ENCODE measurements around the gene GCK. TPM values are rescaled to one million over a fixed set of nuclear protein-coding genes. Genes with fewer than 3 reads are reported as not detected.

The GCK gene
- total and polyA plus RNA-seq, 2 donors: 0.24 to 0.30 TPM

DNA sequence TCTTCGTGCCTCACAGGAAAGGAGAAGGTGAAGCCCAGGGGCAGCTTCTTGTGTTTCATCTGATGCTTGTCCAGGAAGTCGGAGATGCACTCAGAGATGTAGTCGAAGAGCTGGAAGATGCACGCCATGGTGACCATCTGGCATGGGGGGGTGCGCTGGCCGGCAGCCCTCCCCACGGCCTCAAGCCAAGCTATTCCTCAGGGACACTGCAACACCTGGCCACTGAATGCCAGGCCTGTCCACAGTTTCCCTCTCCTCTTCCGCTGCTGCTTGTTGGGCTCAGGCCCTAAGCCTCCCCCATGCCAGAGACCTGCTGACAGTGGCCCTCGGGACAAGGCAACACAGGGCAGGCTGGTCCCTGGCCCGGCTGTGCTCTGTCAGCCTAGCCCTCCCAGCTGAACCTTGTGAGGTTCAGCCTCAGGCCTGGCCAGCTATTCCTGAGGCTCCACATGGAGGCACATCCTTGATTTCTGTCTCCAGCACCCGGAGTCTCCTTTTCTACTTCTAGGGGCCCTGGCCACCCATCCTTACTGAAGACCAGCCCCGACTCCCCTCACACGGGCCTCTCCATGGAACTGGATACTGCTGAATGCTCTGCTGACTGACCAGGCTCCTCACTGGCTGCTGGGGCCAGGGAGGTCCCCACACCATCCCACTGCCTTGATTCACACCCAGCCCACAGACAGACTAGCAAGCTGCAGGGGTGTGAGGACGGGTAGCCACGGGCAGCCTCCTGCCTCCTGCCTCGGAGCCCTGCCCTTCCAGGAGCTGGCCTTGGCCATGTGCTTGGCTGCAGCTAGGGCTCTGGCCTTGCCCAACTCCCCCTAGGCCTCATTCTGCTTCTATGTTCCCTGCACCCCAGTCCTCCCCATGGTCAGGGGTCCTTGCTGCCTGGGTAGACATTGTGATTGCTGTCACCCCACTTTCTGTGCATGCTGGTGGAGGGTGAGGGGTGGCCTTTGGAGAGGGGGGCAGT, 38.0 kb downstream of the GCK start:
- 97% methylated on average over 16 of the region's 16 CpGs for WGBS
- peaks cover 0 to 2% of the 10 kb centered on the region in 2 donors for H3K9me3 ChIP-seq (ENCODE audit: control insufficient read depth in 2 of 2, insufficient read depth in 1 of 2, low read length in 1 of 2)
- H3K27me3 ChIP-seq (ENCODE audit: control insufficient read depth in 2 of 2, insufficient read depth in 1 of 2, low read length in 1 of 2): peaks cover under 1 to 27% of the 10 kb centered on the region in 2 donors
- H3K27ac ChIP-seq (ENCODE audit: low read depth in 1 of 2, low read length in 1 of 2): no peak overlapping the region
- no peaks in the 10 kb centered on the region for H3K36me3 ChIP-seq (ENCODE audit: control insufficient read depth in 2 of 2, insufficient read depth in 2 of 2, low read length in 1 of 2)
- H3K4me1 ChIP-seq (ENCODE audit: control insufficient read depth in 2 of 2, insufficient read depth in 2 of 2, low read length in 2 of 2): peaks cover 11 to 27% of the 10 kb centered on the region in 2 donors
- no peak for DNase-seq (ENCODE audit: low read depth in 6 of 9, low spot score in 9 of 9)
- H3K4me3 ChIP-seq (ENCODE audit: low read length in 2 of 2): no peak overlapping the region

DNA sequence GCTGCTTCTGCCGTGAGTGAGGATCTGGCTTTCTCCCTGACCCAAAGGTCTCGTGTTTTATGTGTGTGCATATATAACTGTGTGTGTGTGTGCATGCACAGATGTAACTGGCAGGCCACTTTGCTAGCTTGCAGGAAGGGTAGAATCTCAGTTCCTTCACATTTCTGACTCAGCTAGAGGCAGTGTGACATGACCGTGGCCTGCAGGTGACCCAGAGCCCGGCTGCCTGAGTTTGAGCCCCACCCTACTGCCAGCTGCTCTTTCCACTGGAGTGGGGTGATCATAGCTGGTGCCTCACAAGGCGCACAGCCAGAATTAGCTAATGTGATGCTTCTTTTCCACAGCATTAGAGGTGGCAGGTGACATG, 38.8 kb downstream of the GCK start:
- peak in 1 of 9 donors; percentile 18 for DNase-seq (ENCODE audit: low read depth in 6 of 9, low spot score in 9 of 9)
- Histone ChIP-seq H3K9me3 (ENCODE audit: control insufficient read depth in 2 of 2, insufficient read depth in 1 of 2, low read length in 1 of 2) (peaks cover under 1 to 9% of the 10 kb centered on the region in 2 donors), H3K27ac (ENCODE audit: low read depth in 1 of 2, low read length in 1 of 2) (no peak overlapping the region), H3K36me3 (ENCODE audit: control insufficient read depth in 2 of 2, insufficient read depth in 2 of 2, low read length in 1 of 2) (no peaks in the 10 kb centered on the region), H3K4me3 (ENCODE audit: low read length in 2 of 2) (no peak overlapping the region), H3K4me1 (ENCODE audit: control insufficient read depth in 2 of 2, insufficient read depth in 2 of 2, low read length in 2 of 2) (peaks cover 14 to 34% of the 10 kb centered on the region in 2 donors), H3K27me3 (ENCODE audit: control insufficient read depth in 2 of 2, insufficient read depth in 1 of 2, low read length in 1 of 2) (peaks cover 8 to 36% of the 10 kb centered on the region in 2 donors)
- 54% methylated on average over 5 of the region's 5 CpGs for WGBS

DNA sequence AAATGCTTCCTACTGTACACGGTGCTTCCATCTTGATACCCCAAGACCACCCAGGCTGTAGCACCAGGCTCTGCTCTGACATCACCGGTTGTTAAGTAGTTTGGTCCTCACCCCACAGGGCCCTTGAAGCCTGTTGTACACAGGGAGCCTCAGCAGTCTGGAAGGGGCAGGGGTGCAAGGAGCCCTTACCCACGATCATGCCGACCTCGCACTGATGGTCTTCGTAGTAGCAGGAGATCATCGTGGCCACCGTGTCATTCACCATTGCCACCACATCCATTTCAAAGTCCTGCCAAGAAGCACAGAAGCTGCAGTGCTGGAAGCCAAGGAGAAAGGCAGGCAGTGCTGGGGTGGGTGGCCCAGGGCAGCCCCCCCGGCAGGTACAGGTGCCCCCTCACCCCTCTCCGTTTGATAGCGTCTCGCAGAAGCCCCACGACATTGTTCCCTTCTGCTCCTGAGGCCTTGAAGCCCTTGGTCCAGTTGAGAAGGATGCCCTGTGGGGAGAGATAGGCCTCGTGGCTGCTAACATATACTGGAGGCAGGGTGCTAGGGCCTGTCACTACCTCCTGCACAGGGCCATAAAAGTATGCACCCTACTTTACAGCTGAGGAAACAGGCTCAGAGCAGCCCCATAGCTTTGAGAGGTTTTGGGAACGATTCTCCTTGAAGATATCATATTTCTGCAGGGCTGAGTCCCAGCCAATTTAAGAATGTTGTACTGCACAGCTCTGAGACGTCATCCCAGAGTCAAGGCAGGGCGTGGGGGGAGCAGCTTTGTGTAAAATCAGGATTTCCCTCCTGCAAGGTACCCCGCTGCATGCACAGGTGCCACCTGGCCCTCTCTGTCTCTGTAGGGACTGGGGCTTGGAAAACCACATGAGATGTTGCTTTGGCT, 39.4 kb downstream of the GCK start:
- Histone ChIP-seq H3K9me3 (ENCODE audit: control insufficient read depth in 2 of 2, insufficient read depth in 1 of 2, low read length in 1 of 2) (peaks cover 3 to 10% of the 10 kb centered on the region in 2 donors), H3K36me3 (ENCODE audit: control insufficient read depth in 2 of 2, insufficient read depth in 2 of 2, low read length in 1 of 2) (no peaks in the 10 kb centered on the region), H3K27ac (ENCODE audit: low read depth in 1 of 2, low read length in 1 of 2) (no peak overlapping the region), H3K4me3 (ENCODE audit: low read length in 2 of 2) (no peak overlapping the region), H3K4me1 (ENCODE audit: control insufficient read depth in 2 of 2, insufficient read depth in 2 of 2, low read length in 2 of 2) (peaks cover 14 to 37% of the 10 kb centered on the region in 2 donors), H3K27me3 (ENCODE audit: control insufficient read depth in 2 of 2, insufficient read depth in 1 of 2, low read length in 1 of 2) (peaks cover 12 to 42% of the 10 kb centered on the region in 2 donors)
- WGBS: 92% methylated on average over 18 of the region's 18 CpGs
- peak in 1 of 9 donors; percentile 38 for DNase-seq (ENCODE audit: low read depth in 6 of 9, low spot score in 9 of 9)

DNA sequence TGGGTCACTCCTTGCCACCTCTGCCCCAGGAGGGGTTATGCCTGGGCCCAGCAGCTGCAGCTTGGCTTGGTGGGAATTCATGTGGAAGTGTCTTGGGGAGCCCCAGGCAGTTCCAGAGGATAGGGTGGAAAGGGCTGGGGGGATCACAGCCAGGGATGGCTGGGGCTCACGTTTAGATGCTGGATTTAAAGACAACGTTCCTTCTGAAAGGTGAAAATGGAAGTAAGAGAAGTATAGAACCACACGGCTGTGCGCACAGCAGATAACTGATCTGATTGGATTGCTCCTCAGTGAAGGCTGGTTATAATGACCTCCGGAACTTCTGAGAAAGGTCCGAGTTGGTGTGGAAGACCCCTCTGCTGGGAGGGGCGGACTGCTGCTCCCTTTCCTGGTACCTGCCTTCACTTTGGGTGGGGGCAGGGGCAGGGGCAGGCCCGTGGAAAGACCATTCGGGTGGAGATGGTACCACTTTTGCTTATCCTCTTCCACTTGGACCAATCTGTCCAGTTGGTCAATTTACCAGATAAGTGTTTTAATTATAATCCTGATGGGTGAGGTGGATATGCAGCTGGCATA, 40.2 kb downstream of the GCK start:
- 96% methylated on average over 9 of the region's 9 CpGs for WGBS
- no peak for DNase-seq (ENCODE audit: low read depth in 6 of 9, low spot score in 9 of 9)

DNA sequence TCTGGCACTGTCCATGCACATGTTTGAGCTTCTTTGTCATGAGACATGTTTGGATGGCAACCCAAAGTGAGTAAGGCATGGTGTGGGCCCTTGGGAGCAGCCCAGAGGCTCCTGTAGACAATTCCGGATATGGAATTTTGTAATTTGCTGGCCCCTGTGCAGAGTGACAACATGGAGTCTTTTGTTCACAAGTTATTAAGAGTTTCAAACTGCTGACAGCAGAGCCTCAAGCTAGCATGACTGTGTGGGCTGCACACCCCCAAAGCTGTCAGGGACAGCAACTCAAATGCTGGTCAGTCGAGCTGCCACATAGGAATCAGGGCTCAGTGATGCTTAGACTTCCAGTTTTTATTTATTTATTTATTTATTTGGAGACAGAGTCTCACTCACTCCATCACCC, 41.1 kb downstream of the GCK start:
- no peak for DNase-seq (ENCODE audit: low read depth in 6 of 9, low spot score in 9 of 9)
- 94% methylated on average over 2 of the region's 2 CpGs for WGBS
- peaks cover 14 to 37% of the 10 kb centered on the region in 2 donors for H3K4me1 ChIP-seq (ENCODE audit: control insufficient read depth in 2 of 2, insufficient read depth in 2 of 2, low read length in 2 of 2)
- H3K36me3 ChIP-seq (ENCODE audit: control insufficient read depth in 2 of 2, insufficient read depth in 2 of 2, low read length in 1 of 2): no peaks in the 10 kb centered on the region
- peaks cover 3 to 10% of the 10 kb centered on the region in 2 donors for H3K9me3 ChIP-seq (ENCODE audit: control insufficient read depth in 2 of 2, insufficient read depth in 1 of 2, low read length in 1 of 2)
- no peak overlapping the region for H3K27ac ChIP-seq (ENCODE audit: low read depth in 1 of 2, low read length in 1 of 2)
- peaks cover 16 to 54% of the 10 kb centered on the region in 2 donors for H3K27me3 ChIP-seq (ENCODE audit: control insufficient read depth in 2 of 2, insufficient read depth in 1 of 2, low read length in 1 of 2)
- H3K4me3 ChIP-seq (ENCODE audit: low read length in 2 of 2): no peak overlapping the region

More for the DNA sequence above, 40.2 kb downstream of the GCK start:
- Histone ChIP-seq H3K9me3 (ENCODE audit: control insufficient read depth in 2 of 2, insufficient read depth in 1 of 2, low read length in 1 of 2) (peaks cover 3 to 10% of the 10 kb centered on the region in 2 donors), H3K27ac (ENCODE audit: low read depth in 1 of 2, low read length in 1 of 2) (no peak overlapping the region), H3K4me3 (ENCODE audit: low read length in 2 of 2) (no peak overlapping the region), H3K27me3 (ENCODE audit: control insufficient read depth in 2 of 2, insufficient read depth in 1 of 2, low read length in 1 of 2) (peaks cover 16 to 50% of the 10 kb centered on the region in 2 donors), H3K36me3 (ENCODE audit: control insufficient read depth in 2 of 2, insufficient read depth in 2 of 2, low read length in 1 of 2) (no peaks in the 10 kb centered on the region), H3K4me1 (ENCODE audit: control insufficient read depth in 2 of 2, insufficient read depth in 2 of 2, low read length in 2 of 2) (peaks cover 14 to 37% of the 10 kb centered on the region in 2 donors)

DNA sequence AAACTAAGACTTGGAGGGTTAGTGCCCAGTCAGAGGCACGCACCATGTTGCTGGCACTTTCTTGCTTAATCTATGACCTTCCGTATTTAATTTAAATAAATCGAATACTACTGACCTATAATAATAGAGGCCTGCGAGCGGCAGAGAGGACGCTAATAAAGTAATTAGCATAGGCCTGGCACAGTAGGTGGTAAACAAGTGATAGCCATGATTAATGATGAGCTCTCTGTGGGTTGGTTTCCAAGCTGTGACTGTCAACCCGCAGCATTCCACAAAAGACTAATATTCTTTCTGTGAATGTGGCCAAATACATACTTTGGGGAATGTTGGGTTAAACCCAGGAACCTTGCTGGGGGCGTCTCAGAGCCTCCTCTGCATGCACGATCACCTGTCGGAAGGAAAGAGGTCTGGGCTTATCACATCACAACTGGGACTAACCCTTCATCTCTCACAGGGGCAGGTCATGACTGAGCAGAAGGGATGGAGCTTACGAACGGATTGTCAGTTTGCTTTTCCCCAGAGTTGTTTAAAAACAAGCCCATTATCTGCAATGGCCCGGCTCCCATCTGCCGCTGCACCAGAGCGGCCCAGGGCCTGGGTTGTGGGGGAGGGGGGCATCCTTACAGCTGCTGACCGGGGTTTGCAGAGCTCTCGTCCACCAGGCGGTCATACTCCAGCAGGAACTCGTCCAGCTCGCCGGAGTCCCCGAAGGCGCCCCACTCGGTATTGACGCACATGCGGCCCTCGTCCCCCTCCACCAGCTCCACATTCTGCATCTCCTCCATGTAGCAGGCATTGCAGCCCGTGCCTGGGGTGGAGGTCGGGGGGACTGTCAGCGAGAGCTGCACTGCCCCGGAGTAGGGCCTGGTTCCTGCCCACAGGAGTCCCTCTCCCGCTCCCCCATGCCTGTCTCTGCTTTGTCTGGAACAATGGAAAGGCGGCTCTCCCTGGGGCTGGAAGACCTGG, 41.9 kb downstream of the GCK start:
- 84% methylated on average over 33 of the region's 33 CpGs for WGBS
- Histone ChIP-seq H3K27ac (ENCODE audit: low read depth in 1 of 2, low read length in 1 of 2) (no peak overlapping the region), H3K9me3 (ENCODE audit: control insufficient read depth in 2 of 2, insufficient read depth in 1 of 2, low read length in 1 of 2) (peaks cover 3 to 10% of the 10 kb centered on the region in 2 donors), H3K36me3 (ENCODE audit: control insufficient read depth in 2 of 2, insufficient read depth in 2 of 2, low read length in 1 of 2) (no peaks in the 10 kb centered on the region), H3K27me3 (ENCODE audit: control insufficient read depth in 2 of 2, insufficient read depth in 1 of 2, low read length in 1 of 2) (peaks cover 16 to 57% of the 10 kb centered on the region in 2 donors), H3K4me3 (ENCODE audit: low read length in 2 of 2) (no peak overlapping the region), H3K4me1 (ENCODE audit: control insufficient read depth in 2 of 2, insufficient read depth in 2 of 2, low read length in 2 of 2) (peaks cover 14 to 37% of the 10 kb centered on the region in 2 donors)
- DNase-seq (ENCODE audit: low read depth in 6 of 9, low spot score in 9 of 9): no peak

DNA sequence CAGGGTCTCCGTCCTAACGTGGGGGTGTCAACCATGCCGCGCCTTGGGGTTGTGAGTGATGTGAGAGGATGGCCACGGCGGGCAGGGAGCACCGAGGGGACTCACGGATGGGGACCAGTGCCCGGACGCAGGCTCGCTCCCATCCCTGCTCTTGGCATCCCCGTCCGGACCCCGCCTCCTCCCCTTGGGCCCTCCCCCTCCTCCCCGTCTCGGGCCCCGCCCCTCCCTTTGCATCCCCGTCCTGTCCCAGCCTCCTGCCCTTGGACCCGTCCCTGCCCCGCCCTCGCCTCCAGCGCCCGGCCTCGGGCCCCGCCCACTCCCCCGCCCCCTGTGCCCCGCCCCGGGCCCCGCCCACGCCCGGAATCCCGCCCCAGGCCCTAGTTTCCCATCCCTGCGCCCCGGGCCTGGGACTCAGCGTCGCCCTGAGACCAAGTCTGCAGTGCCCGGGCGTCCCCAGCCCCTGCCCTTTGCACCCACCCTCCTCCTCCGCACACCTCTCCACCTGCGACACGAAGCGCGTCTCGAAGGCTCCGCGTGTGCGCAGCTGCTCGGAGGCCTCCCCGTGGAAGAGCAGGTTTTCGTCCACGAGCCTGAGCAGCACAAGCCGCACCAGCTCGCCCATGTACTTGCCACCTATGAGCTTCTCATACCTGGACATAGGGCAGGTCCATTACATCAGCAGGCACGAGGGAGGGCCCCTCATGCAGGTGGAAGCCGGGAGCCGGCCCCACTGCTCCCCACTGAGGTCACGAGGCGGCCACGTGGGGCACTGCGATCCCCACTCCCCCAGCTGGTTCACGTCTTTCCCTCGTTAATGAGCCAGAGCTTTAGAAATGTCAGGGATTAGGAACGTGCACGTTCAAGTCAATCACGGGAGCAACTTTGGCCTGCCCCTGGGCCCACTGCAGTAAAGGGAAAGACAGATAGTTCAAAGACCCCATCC, 43.0 kb downstream of the GCK start:
- Histone ChIP-seq H3K9me3 (ENCODE audit: control insufficient read depth in 2 of 2, insufficient read depth in 1 of 2, low read length in 1 of 2) (peaks cover 3 to 10% of the 10 kb centered on the region in 2 donors), H3K36me3 (ENCODE audit: control insufficient read depth in 2 of 2, insufficient read depth in 2 of 2, low read length in 1 of 2) (no peaks in the 10 kb centered on the region), H3K4me3 (ENCODE audit: low read length in 2 of 2) (peak overlapping the region in 1 of 2 donors; percentile 46), H3K27me3 (ENCODE audit: control insufficient read depth in 2 of 2, insufficient read depth in 1 of 2, low read length in 1 of 2) (peaks cover 16 to 57% of the 10 kb centered on the region in 2 donors), H3K27ac (ENCODE audit: low read depth in 1 of 2, low read length in 1 of 2) (no peak overlapping the region), H3K4me1 (ENCODE audit: control insufficient read depth in 2 of 2, insufficient read depth in 2 of 2, low read length in 2 of 2) (peaks cover 14 to 31% of the 10 kb centered on the region in 2 donors)
- WGBS: 23% methylated on average over 65 of the region's 65 CpGs
- peak in 4 of 9 donors; percentile 42 to 64 (median 58) for DNase-seq (ENCODE audit: low read depth in 6 of 9, low spot score in 9 of 9)
